HG03354 (cell line): ENCODE measurements around the gene CNKSR3.

ENCODE experiments used
- ATAC-seq: cut with Tn5 transposase; IDR thresholded peaks from one replicate; pipeline ENCODE4 v1.9.1; 2021; ENCODE audit warnings: mild to moderate bottlenecking; ENCODE audit not compliant: unreplicated experiment, poor library complexity, severe bottlenecking

Gene CNKSR3

DNA sequence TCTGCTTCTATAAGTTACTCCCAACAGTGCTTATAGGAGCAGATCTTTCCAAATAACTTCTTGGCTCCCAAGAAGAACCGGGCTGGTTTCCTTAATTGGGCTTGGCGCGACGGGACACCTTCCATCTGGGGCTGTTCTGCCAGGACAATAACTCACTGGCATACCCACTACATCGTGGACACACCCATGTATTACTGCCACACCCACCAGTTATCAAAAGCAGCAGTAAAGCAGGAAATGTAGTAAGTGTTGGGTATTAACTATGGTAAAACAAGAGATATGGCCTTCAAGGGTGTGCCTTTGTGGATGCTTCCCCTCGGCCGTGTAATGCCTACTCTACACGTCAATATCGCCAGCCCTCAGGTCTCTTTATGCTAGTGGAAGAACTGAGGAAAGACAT lies 24.7 kb downstream of the CNKSR3 start:
- no peak for ATAC-seq

GRCh38 chr6:154484942-154485341 lies 25.5 kb downstream of the CNKSR3 start:
- ATAC-seq, result no peak

- ATAC-seq, result no peak
Measured at GRCh38 chr6:154482858-154483257, 27.6 kb downstream of the CNKSR3 start.

DNA sequence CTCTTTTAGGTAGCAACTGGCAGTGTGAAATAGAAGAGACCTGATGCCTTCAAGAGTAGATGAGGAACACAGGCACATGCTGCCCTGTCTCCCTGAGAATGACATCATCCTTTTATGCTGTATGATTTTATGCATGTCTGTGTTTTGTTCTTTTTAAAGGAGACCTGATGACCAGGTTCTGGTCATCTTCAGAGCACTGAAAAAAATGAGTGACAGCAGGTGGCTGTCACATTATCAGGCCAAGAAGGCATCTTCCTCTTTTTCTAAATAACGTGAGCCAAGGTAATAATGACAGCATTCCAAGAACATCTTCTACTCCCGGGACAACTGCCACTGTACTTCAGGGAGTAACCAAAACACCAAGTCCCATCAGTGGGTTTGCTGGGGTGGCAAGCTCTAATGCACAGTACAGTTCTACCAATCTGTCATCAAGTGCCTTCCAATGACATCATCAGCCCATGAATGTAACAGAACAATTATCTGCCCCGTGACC lies 28.9 kb downstream of the CNKSR3 start:
- ATAC-seq, result no peak

GRCh38 chr6:154479771-154480639 lies 30.5 kb downstream of the CNKSR3 start:
- no peak for ATAC-seq

GRCh38 chr6:154479351-154479769 lies 31.1 kb downstream of the CNKSR3 start:
- ATAC-seq, result no peak

DNA sequence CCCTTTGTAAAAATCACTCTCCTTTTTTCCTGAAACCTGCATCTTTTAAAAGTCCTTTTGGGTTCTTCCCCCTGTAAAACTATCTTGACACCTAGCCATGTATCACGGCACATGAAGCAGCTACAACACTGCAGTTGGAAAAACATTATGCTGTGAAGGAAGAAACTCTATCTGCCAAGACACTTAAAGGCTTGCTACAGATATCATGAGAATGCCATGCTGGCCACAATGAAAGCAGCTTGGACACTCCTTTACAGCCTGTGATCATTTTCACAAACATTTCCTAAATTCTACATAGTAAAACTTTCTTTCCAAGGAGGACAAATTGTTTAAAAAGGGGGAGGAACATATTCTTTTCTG lies 31.8 kb downstream of the CNKSR3 start:
- no peak for ATAC-seq

DNA sequence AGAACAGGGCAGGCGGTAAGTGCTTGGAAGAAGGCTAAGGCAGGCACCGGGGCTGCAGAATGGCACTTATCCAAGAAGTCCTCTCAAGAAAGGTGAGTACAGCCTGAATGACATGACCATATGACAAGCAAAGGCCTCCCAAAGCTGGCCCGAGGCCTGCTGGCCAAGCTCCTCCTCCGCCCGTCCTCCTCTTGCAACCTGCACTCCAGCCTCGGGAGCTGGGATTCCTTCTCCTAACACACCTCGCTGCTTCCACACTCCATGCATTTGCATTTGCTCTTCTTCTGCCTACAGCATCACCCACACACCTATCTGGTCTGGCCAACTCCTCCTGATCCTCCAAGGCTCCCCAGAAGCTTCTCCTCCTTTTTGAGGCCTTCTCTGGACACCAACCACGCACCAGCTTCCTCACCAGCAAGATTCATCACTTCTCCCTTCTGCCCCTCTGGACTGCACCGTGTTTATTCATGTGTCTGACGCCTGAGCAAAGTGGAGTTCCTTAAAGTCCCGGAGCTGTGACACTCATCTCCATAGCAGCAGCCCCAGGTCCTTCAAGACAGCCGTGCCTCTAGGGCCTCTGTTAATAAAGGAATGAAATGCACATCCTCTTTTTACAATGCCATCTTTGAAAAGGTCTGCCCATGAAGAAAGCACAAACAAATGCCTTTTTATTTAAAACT lies 32.3 kb downstream of the CNKSR3 start:
- peak; percentile 44 for ATAC-seq

- ATAC-seq, result peak; percentile 68
Measured at GRCh38 chr6:154476494-154476893, 34.0 kb downstream of the CNKSR3 start.

DNA sequence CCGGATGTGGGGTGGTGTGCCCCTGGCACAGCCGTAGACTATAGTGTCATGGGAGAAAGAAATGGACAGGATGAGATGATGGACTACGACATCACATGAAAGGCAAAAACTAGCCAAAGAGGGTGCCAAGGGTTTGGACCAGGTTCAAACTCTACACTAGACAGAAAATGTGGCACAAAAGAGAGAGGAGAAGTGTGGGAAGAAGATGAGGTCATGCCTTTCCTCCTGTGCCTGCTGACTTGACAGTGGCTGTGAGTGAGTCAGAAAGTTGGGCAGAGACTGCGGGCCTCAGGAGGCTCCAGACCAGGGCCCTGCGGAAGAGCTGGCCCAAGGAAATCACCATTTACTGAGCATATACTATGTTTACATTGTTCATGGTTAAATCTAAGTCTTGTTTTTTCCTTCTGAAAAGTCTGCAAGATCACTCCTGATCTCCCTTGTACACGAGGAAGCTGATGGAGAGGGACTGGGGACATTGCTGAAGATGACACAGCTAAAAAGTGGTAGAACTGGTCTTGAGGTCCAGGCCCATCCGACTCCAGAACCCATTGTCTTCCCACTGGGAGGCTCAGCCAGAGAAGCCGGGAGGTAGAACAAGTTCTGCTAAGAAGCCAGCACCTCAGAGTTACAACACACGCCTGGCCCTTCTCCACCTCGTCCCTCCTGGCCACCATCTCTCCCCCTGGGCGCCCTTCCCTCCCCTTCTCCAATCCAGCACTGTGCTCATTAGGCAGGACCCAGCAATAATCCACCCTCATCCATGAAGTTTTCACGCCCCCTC lies 35.6 kb downstream of the CNKSR3 start:
- no peak for ATAC-seq

GRCh38 chr6:154473324-154473723 lies 37.2 kb downstream of the CNKSR3 start:
- no peak for ATAC-seq

DNA sequence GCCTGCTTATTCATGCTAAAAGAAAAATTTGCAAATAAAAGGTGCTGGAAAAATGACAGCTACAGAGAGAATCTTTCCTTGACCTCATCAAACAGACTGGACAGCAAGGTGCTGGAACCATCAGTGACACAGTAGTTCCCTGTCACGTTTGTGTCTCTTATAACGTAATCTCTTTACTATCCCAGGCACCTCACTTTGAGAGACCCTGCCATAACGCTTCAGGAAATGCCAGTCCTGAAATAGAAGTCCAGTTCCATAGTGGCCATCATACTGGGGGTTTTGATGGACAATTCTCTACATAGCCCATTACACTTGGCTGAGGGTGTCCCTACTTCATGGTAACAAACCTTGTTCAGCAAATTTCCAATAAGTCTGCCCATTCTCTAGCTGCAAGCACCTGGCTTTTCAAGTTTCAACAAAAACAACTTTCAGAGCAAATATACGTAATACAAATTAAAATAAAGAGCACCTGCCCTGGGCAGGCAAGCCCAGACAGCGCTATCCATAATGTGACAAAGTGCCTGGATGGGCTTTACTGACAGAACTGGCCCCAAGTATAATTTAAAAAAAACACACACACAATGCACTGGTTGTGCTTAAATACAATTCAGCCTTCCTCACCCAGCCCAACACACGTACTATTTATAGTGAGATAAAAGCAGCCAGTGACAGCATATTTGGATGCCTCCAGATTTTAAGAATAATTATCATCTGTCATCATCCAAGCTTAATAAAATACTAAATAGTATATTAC lies 38.7 kb downstream of the CNKSR3 start:
- no peak for ATAC-seq

DNA sequence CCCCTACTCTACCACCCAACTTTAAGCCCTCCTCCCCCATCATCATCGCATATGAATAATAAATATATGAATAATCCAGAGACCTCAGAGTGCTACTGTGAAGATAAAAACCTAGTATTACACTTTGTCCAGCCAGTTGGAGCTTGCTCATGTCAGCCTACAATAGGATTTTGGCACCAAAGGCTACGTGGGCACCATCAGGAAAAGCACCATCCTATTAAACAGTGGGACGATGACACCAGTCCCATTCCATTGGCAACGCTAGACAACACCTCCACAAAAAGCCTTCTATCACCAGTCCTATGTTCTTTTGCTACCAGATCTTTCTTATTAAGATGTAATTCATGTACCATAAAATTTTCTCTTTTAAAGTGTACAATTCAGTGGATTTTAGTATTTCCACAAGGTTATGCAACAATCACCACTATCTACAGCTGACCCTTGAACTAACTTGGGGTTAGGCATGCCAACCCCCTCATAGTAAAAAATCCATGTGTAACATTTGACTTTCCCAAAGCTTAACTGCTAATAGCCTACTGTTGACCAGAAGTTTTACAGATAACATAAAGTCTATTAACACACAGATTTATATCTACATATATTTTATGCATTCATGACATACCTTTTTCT lies 41.1 kb downstream of the CNKSR3 start:
- no peak for ATAC-seq

DNA sequence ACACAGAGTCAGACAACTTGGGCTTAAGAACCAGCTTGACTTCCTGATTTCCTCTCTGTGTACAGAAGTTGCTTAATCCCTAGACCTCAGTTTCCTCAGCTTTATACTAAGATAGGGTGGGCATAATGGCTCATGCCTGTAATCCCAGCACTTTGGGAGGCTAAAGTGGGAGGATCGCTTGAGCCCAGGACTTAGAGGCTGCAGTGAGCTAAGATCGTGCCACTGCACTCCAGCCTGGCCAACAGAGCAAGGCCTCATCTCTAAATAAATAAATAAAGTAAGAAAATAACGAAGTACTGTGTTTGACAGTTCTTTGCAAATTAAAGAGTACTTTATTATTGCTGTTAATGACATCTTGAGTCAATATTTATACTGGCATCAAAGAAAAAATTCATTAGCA lies 41.7 kb downstream of the CNKSR3 start:
- no peak for ATAC-seq

DNA sequence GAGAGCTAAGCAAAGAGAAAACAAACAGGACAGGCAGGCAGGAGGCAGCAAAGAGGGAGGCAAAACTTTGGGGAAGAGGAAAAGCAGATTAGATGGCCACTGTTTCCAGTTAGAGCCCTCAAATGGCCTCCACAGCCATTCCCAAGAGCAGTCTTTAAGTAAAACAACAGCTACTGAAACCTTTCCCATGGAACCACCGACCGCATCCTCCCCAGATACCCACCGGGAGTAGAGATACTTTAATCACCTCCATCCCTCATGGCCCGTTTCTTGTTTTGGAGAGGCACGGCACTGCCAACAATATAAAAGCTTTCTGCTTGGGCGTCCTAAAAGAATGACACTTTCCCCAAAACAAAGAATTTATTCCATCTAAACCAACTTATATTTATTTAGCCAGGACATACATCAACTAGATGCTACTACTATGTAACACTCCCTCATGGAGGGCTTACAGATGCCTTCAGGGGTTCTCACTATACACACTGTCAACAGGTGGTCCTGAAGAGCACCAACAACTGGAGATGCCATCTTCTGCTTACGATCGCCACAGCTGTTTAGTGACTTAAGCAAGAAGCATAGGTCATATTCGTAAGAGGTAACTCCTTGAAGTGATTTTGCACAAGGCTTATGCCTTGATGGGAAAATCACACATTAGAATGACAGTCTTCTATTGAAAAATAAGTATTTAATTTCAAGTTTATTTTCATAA lies 43.4 kb downstream of the CNKSR3 start:
- ATAC-seq, result no peak

DNA sequence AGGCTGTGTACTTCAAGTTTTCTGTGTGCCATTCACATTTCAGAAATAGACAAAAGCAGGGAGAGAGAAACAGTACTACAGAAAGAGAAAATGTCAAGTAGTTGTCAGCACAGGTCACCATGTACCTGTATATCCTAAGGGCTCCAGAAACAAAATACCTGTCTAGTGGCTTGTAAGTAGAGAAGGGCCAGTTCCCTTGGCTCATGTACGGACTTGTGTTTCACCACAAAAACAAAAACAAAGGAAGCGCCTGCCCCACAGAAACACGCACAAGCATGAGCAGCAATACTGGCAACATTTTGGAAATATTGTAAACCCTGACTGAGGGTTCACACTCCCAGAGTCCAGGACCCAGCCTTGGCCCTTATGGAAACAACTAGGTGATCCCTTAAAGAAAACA lies 44.3 kb downstream of the CNKSR3 start:
- ATAC-seq, result no peak

DNA sequence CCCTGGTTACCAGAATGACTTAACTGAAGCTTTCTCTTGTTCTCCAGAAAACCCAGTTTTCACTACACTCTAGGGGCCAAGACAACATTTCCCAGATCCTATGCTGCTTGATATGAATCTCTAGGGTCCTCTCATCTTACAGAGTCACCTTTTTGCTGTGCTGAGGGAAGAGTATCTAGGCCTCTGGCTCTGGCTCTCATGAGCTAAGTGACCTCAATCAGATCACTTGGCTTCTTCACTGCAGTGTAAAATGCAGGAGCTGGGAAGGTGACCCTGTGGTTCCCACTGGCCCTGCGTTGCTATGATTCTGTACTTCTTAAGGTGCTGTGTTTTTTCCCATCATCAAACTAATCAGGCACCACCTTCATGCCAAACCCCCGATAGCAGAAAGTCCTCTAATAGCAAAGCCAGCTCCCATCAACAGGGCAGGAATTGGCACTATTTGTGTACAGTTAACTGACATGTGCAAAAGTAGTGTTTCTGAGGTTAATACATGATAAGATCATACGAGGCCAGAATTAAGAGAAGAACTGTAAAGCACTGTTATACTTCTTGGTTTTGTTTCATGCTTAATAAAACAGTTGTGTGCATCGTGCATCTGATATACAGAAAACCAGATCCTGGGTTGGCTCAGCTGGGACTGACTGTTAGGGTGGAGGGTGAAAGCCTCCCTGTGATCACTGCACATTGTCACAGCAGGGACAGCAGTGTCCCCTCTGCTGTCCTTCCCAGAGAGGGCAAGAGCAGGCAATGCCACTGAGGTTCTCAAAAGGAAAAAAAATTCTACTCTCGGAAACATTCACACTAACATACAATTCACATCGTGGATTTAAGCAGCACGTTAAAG lies 46.7 kb downstream of the CNKSR3 start:
- ATAC-seq, result no peak

DNA sequence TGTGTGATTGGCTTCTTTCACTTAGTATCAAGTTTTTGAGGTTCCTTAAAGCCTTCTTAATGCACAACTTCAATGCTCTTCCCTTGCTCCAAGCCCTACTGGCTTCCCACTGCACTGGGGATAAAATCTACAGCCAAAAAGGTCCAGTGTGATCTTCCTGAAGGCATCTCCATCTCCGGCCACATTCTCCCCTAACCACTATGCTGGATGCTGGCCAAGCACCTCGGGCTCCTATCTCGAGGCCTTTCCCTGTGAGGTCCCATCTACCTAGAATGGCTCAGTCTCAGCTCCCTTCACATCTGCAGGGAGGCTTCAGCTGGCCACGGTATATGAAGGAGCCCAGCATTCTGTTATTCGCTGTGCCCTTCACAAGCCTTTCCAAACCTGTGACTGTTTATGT lies 48.1 kb downstream of the CNKSR3 start:
- no peak for ATAC-seq
